HG03025 (cell line): Measurements from ENCODE around the gene GPR148.
A peak's percentile ranks its signal among the peaks of the same experiment; 100 is the strongest.
"Not testable (repeated sequence)": the region's sequence is repeated elsewhere in the genome, so short reads cannot be mapped to it uniquely, and the experiment has no call there.

ENCODE experiments used
- ATAC-seq: cut with Tn5 transposase; IDR thresholded peaks from one replicate; pipeline ENCODE4 v1.9.1; 2021; ENCODE audit warnings: mild to moderate bottlenecking, moderate library complexity; ENCODE audit not compliant: unreplicated experiment, low FRiP score

The GPR148 gene

GRCh38 chr2:130728549-130729316 lies at the start of gene GPR148:
Gene GPR148 (plus strand): TSS chr2:130729070. CDS start chr2:130729152, 82 bp downstream.
- ATAC-seq: no peak

GRCh38 chr2:130692041-130692770 lies 36.7 kb upstream of the GPR148 start:
- not testable (repeated sequence) for ATAC-seq

- not testable (repeated sequence) for ATAC-seq
Measured at GRCh38 chr2:130693474-130693873, 35.4 kb upstream of the GPR148 start.

- not testable (repeated sequence) for ATAC-seq
Measured at GRCh38 chr2:130703250-130703649, 25.6 kb upstream of the GPR148 start.

- ATAC-seq: not testable (repeated sequence)
Measured at GRCh38 chr2:130714795-130715194, 14.1 kb upstream of the GPR148 start.

- no peak for ATAC-seq
Measured at GRCh38 chr2:130720036-130720435, 8.8 kb upstream of the GPR148 start.

GRCh38 chr2:130720528-130720927 lies 8.3 kb upstream of the GPR148 start:
- ATAC-seq: no peak

- ATAC-seq: no peak
Measured at GRCh38 chr2:130724455-130724854, 4.4 kb upstream of the GPR148 start.

- no peak for ATAC-seq
Measured at GRCh38 chr2:130726614-130727180, 2.2 kb upstream of the GPR148 start.

GRCh38 chr2:130727286-130727924 lies 1.5 kb upstream of the GPR148 start:
- peak; percentile 87 for ATAC-seq

- peak; percentile 18 for ATAC-seq
Measured at GRCh38 chr2:130728007-130728454, 839 bp upstream of the GPR148 start.

GRCh38 chr2:130729322-130730299 lies 741 bp downstream of the GPR148 start:
- ATAC-seq: no peak

GRCh38 chr2:130732257-130732656 lies 3.4 kb downstream of the GPR148 start:
- ATAC-seq: not testable (repeated sequence)

GRCh38 chr2:130735200-130735599 lies 6.3 kb downstream of the GPR148 start:
- no peak for ATAC-seq

GRCh38 chr2:130736487-130736886 lies 7.6 kb downstream of the GPR148 start:
- no peak for ATAC-seq

- no peak for ATAC-seq
Measured at GRCh38 chr2:130737592-130737991, 8.7 kb downstream of the GPR148 start.

GRCh38 chr2:130740671-130741070 lies 11.8 kb downstream of the GPR148 start:
- ATAC-seq: no peak

GRCh38 chr2:130743278-130743677 lies 14.4 kb downstream of the GPR148 start:
- ATAC-seq: no peak

- no peak for ATAC-seq
Measured at GRCh38 chr2:130744287-130745117, 15.6 kb downstream of the GPR148 start.
